WTC11 (cell line): ENCODE data around the gene CPT1C.

ENCODE experiments used
- ATF2 ChIP-seq: sonication (generic); formaldehyde crosslinking; IDR thresholded peaks from 2 replicates; pipeline ENCODE4 v1.8.1; 2022; ENCODE audit warnings: low read depth, missing genetic modification reagents, borderline replicate concordance
- CTCF ChIP-seq: fragments of 200-600 bp; IDR thresholded peaks from 2 replicates; pipeline ENCODE4 v1.8.0; 2022; ENCODE audit warnings: antibody characterized with exemption
- IRF1 ChIP-seq: sonication (generic); formaldehyde crosslinking; IDR thresholded peaks from 2 replicates; pipeline ENCODE4 v1.8.0; 2023; ENCODE audit warnings: missing genetic modification reagents
- MYBL2 ChIP-seq: sonication (generic); formaldehyde crosslinking; IDR thresholded peaks from 2 replicates; pipeline ENCODE4 v1.8.1; 2023; ENCODE audit warnings: mild to moderate bottlenecking, moderate library complexity, missing genetic modification reagents
- SMAD4 ChIP-seq: sonication (generic); formaldehyde crosslinking; IDR thresholded peaks from 2 replicates; pipeline ENCODE4 v1.8.0; 2022; ENCODE audit warnings: mild to moderate bottlenecking, missing genetic modification reagents
- SP1 ChIP-seq: sonication (generic); formaldehyde crosslinking; conservative IDR thresholded peaks from 2 replicates; pipeline ENCODE4 v1.8.1; 2022; ENCODE audit warnings: missing genetic modification reagents

- no peak for TF ChIP-seq ATF2 (CRISPR knock-in tag)
- no peak for TF ChIP-seq CTCF
- TF ChIP-seq SMAD4 (CRISPR knock-in tag): no peak
- TF ChIP-seq SP1 (CRISPR knock-in tag): no peak
- no peak for TF ChIP-seq MYBL2 (CRISPR knock-in tag)
- no peak for TF ChIP-seq IRF1
Observed at GRCh38 chr19:49656456-49657109, 34.3 kb upstream of the CPT1C start.
